RPMI8226 (cell line): ENCODE results near the gene SPTBN5.

Source experiments
- DNase-seq: peaks from one replicate; pipeline ENCODE4 v3.0.0-alpha.2; 2015

The SPTBN5 gene

DNA sequence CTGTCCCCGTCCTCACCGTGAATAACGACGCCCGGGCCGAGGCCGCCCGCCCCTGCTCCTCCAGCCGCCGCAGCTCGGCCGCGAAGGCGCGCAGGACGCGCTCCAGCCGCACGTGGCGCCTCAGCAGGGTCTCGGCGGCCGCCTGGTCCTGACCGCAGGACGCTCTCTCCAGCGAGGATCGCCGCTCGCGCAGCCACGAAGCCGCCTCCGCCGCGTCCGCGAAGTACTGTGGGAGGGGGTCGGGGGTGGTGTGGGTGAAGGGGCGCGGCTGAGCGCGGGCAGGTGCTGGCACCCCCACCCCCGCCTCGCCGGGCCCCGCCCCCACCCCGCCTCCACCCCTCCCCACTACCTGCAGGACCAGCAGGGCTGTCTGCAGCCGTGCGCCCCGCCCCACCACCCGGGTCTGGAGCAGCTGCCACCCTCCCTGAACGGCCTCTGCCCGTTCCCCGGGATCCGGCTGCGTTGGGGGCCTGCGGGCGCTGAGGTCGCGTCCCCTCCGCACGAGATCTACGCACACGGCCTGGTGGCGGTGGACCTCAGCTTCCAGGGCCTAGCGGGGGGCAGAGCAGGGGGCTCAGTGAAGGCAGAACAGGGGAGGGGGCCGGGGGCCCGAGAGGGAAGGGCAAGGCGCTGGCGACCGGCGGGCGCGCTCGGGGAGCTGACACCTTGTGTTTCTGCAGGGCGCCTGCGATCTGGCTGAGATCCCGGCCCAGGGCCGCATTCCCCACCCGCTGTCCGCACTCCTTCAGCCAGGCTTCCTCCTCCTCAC is 11.7 kb downstream of the SPTBN5 start:
- DNase-seq: no peak

DNA sequence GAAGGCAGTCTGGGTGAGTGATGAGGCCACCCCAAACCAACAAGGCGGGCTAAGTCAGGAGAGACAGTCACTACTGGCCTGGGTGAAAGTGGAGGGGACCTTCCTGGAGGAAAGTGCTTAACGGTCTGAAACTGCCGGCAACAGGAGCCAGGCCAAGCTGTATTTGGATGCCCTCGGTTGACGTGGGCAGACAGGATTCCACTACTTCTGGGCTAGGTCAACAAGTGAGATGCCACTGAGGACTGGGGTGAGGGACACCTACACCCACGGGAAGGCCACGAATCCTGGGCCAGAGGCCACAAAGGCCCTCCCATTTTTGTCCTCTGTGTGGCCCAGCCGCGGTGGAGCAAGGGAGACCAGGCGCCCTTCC is 12.3 kb downstream of the SPTBN5 start:
- no peak for DNase-seq

DNA sequence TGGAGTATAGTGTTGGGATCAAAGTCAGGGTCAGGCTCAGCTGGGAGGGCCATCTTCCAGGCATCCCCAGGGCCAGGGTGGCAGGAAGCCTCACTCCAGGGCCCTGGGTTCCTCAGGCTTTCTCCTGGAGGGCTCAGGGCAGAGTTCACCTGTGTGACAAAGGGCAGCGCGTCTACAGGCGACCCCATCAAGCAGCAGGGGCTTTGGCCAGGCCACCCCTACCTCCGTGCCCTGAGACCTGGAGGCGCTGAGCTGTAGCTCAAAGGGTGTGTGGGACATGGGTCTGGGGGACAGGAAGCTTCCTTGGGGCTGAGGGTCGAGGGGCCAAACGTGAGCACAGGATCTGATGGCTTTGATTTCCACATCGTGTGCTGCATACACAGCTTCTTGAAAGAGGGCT is 12.8 kb downstream of the SPTBN5 start:
- no peak for DNase-seq

- DNase-seq: no peak
Measured at GRCh38 chr15:41880156-41880877, 13.5 kb downstream of the SPTBN5 start.

- DNase-seq: no peak
Measured at GRCh38 chr15:41879321-41879845, 14.5 kb downstream of the SPTBN5 start.

- DNase-seq: no peak
Measured at GRCh38 chr15:41878355-41878699, 15.5 kb downstream of the SPTBN5 start.

- no peak for DNase-seq
Measured at GRCh38 chr15:41877631-41878354, 16.1 kb downstream of the SPTBN5 start.

GRCh38 chr15:41876689-41877088 is 17.2 kb downstream of the SPTBN5 start:
- DNase-seq: peak; percentile 83

DNA sequence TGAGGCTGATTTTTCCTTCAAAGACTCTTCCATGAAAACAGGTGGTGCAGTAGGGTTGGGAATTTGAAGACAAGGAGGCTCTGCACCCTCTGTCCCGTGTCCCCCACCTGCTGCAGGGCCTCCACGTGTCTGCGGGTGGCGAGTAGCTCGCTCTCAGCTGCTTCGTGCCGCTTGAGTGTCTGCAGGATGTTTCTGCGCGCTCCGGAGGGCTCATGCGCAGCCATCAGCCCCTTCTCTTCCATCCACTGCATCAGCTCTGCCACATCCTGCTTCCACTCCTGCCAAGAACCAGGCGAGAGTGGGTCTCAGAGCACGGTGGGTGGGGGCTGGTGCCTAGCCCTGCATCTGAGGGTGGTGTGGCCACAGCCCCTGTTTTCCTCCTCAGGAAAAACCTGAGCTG is 17.8 kb downstream of the SPTBN5 start:
- DNase-seq: no peak

DNA sequence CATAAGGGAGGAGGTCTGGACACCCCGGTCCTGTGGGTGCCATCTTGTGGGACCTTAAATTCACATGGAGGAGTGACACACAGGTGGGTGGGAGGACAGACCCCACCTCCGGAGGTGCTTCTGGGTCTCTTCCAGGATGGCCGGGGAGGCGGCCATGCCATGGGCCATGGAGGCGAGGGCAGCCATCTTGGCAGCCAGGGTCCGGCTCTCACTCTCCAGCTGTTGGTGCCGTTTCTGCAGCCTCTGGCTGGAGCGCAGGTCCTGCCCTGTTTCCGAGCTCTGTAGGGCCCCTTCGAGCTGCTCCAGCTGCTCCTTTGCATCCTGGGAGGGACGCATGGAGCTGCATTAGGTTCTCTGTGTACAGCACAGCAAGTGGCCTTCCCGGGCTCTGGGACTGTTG is 19.1 kb downstream of the SPTBN5 start:
- no peak for DNase-seq

DNA sequence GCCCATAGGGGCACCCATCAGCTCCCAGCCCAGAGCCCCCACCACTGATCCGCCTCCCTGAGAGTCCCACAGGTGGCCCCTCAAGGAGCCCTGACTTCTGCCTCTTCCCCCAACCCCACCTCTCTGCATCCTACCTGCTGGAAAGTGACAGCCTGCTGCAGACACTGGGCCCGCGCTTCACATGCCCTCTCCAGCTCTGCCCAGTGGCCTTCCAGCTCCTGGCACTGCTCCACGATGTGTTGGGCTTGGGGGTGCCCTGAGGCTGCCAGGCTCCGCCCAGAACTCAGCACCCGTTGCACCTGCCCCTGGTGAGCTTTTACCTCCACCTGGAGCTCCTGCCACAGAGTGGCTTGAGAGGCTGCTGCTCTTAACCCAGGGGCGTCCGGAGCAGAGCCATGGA is 20.1 kb downstream of the SPTBN5 start:
- DNase-seq: peak; percentile 46

DNA sequence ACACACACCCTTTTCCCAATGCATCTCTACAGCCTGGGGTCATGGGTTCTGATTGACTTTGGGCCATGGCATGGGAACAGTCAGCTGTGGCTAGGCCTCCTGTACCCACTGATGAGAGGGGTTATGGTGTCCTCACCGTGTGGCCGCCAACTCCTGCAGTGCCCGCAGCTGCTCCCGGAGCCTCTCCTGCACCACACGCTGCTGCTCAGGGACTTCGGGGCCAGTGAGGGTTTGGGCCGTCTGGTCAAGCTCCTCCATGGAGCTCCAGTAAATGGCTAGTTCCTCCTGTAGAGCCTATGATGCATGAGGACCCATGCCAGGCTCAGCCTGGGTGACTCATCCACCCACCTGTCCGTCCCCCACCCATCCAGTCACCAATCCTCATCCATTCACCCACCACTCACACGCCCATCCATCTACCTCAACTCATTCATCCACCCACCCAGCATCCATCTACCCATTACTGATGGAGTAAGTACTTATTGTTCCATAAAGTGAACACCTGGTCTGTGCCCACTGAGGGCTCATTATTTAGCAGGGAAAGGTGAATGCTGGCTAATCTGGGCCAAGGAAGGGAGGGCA is 21.6 kb downstream of the SPTBN5 start:
- DNase-seq: no peak

- no peak for DNase-seq
Measured at GRCh38 chr15:41871175-41871905, 22.5 kb downstream of the SPTBN5 start.

- DNase-seq: no peak
Measured at GRCh38 chr15:41870689-41871081, 23.2 kb downstream of the SPTBN5 start.

DNA sequence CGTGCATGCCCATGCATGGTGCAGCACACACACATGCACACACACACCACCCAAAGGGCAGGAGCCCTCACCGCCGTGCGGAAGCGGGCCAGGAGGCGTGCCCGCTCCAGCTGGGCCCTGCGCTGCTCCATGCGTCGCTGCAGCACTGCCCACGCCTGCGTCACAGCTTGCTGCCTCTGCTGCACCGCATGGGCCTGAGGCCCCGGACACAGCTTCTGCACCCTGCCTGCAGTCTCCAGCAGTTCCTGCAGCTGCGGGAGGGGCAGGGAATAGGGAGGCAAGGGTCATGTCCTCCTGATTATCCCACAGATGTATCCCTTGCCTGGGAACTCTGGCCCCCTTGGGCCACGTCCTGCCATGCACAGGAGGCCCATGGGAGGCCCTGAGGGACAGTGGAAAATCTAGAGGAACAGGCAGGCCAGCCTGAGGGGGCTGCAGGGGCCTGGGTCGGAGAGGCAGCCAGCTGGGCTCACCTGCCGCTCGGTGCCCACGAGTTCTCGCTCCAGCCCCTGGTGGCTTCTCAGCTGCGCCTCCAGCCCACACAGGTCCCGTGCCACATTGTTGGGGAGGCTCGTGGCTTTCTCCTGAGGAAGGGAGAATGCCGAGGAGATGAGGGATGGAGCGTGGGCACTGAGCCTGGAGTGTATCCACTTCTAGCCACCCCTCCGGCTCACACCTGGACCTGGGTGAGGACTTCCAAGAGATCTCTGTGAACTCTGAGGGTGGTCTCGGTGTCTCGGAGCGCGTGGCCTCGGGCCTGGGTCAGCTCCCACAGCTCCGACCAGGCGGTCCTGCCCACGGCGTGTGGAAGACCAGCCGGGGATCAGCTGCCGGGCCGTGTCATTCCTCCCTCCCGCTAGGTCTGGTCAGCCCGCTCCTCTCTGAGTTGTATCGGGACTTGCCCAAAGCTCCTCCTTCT is 23.8 kb downstream of the SPTBN5 start:
- DNase-seq: no peak

GRCh38 chr15:41868321-41868720 is 25.5 kb downstream of the SPTBN5 start:
- DNase-seq: no peak

GRCh38 chr15:41866872-41867579 is 26.8 kb downstream of the SPTBN5 start:
- no peak for DNase-seq

- DNase-seq: peak; percentile 34
Measured at GRCh38 chr15:41866263-41866703, 27.6 kb downstream of the SPTBN5 start.

- DNase-seq: no peak
Measured at GRCh38 chr15:41865490-41866055, 28.3 kb downstream of the SPTBN5 start.

GRCh38 chr15:41862515-41863116 is 31.2 kb downstream of the SPTBN5 start:
- peak; percentile 35 for DNase-seq
